OCI-LY7 (cell line): Measurements from ENCODE around the gene DDC. TPM values are rescaled to one million over a fixed set of nuclear protein-coding genes. Genes with fewer than 3 reads are reported as not detected.

ENCODE experiments used
- BruUV-seq: library from RNA; stranded (reverse); fragments of 400-500 nt; replicated peaks from 2 replicates; lab custom pipeline; 2021; lab: Mats Ljungman, UMichigan
- CTCF ChIA-PET: fragments of 300-600 bp; sonication (Branson Sonifier 250); formaldehyde crosslinking; loops from one replicate; lab custom pipeline; 2022; ENCODE audit warnings: antibody characterized with exemption; ENCODE audit not compliant: unreplicated experiment; lab: Charles Lee
- POLR2A ChIA-PET: fragments of 300-600 bp; sonication (Branson Sonifier 250); formaldehyde crosslinking; loops from one replicate; lab custom pipeline; 2022; ENCODE audit warnings: antibody characterized with exemption; lab: Charles Lee
- DNase-seq: peaks from one replicate; pipeline ENCODE4 v3.0.0-alpha.2; 2015; ENCODE audit warnings: low spot score
- H2AFZ ChIP-seq: fragments of 200-600 bp; sonication (generic), shearing (Covaris generic); 2 replicates; pipeline ENCODE4 v1.6.1; 2014; ENCODE audit warnings: mild to moderate bottlenecking, antibody characterized with exemption, low read length, moderate library complexity
- H3K27ac ChIP-seq: fragments of 200-600 bp; sonication (generic); 2 replicates; pipeline ENCODE4 v1.5.1; 2014; ENCODE audit warnings: mixed run types, low read depth, mild to moderate bottlenecking, moderate library complexity, low read length, inconsistent platforms; ENCODE audit not compliant: poor library complexity, severe bottlenecking
- H3K36me3 ChIP-seq: fragments of 200-600 bp; sonication (generic); 2 replicates; pipeline ENCODE4 v1.6.1; 2014; ENCODE audit warnings: mild to moderate bottlenecking, antibody characterized with exemption, low read length, moderate library complexity, mixed read lengths; ENCODE audit not compliant: insufficient read depth
- H3K4me1 ChIP-seq: fragments of 200-600 bp; sonication (generic); 2 replicates; pipeline ENCODE4 v1.5.1; 2014; ENCODE audit warnings: mild to moderate bottlenecking, low read length; ENCODE audit not compliant: insufficient read depth, poor library complexity, severe bottlenecking
- H3K4me2 ChIP-seq: fragments of 200-600 bp; sonication (generic); 2 replicates; pipeline ENCODE4 v1.6.1; 2014; ENCODE audit warnings: mild to moderate bottlenecking, low read length
- H3K4me3 ChIP-seq: fragments of 200-600 bp; sonication (generic); 2 replicates; pipeline ENCODE4 v1.5.1; 2014; ENCODE audit warnings: mild to moderate bottlenecking, low read depth, low read length; ENCODE audit not compliant: poor library complexity, severe bottlenecking
- H3K79me2 ChIP-seq: fragments of 200-600 bp; sonication (generic); 2 replicates; pipeline ENCODE4 v1.6.1; 2016; ENCODE audit warnings: low read depth, mild to moderate bottlenecking, low read length, moderate library complexity, mixed read lengths; ENCODE audit not compliant: insufficient read depth
- H3K9me2 ChIP-seq: fragments of 200-600 bp; sonication (generic); 2 replicates; pipeline ENCODE4 v1.6.1; 2016; ENCODE audit warnings: mild to moderate bottlenecking, low read length, mixed read lengths; ENCODE audit not compliant: insufficient read depth
- H3K9me3 ChIP-seq: fragments of 200-600 bp; sonication (generic); 2 replicates; pipeline ENCODE4 v1.6.1; 2014; ENCODE audit warnings: mild to moderate bottlenecking, mixed run types, low read length, mixed read lengths
- H4K20me1 ChIP-seq: fragments of 200-600 bp; sonication (generic); 2 replicates; pipeline ENCODE4 v1.6.1; 2014; ENCODE audit warnings: mild to moderate bottlenecking, antibody characterized with exemption, low read length, moderate library complexity, mixed read lengths; ENCODE audit not compliant: insufficient read depth
- CTCF ChIP-seq: fragments of 200-600 bp; sonication (generic); conservative IDR thresholded peaks from 2 replicates; pipeline ENCODE4 v1.5.1; 2014; ENCODE audit warnings: mild to moderate bottlenecking, antibody characterized with exemption, low read length, moderate library complexity, mixed read lengths
- EZH2phosphoT487 ChIP-seq: fragments of 200-600 bp; sonication (generic); IDR thresholded peaks from 2 replicates; pipeline ENCODE4 v1.6.1; 2018; ENCODE audit warnings: low read depth, borderline replicate concordance, mild to moderate bottlenecking, mixed run types, antibody characterized with exemption, low read length, moderate library complexity, mixed read lengths
- intact Hi-C: fragments of 100-400 bp; cut with micrococcal nuclease; formaldehyde crosslinking; loops from one replicate; pipeline ENCODE4 v1.10.0; 2022; ENCODE audit not compliant: unreplicated experiment
- total RNA-seq, 2 experiments: library from RNA; depleted of rRNA in 1 of 2; stranded (reverse); fragments of >200 nt in 1 of 2; shearing (Covaris generic) in 1 of 2; gene quantifications; 2 replicates each; pipeline ENCODE4 v1.2.3, GENCODE V29; 2014 to 2022

Gene DDC
- total RNA-seq, 2 experiments from 2014 or later = not detected

- no peak overlapping the region for H2AFZ ChIP-seq
- CTCF ChIA-PET = no interaction called here
Observed at GRCh38 chr7:50594136-50594535, 28.9 kb upstream of the DDC start.

GRCh38 chr7:50592940-50593339, 27.7 kb upstream of the DDC start:
- Histone ChIP-seq H3K36me3 (no peaks in the 10 kb centered on the region), H3K9me3 (no peaks in the 10 kb centered on the region), H3K4me3 (no peak overlapping the region), H3K9me2 (no peaks in the 10 kb centered on the region), H2AFZ (no peak overlapping the region), H3K4me1 (no peaks in the 10 kb centered on the region), H4K20me1 (no peaks in the 10 kb centered on the region), H3K27ac (no peak overlapping the region), H3K79me2 (no peaks in the 10 kb centered on the region), H3K4me2 (no peak overlapping the region)
- no TSS peak for BruUV-seq
- TF ChIP-seq EZH2phosphoT487 (no peak), CTCF (no peak)
- intact Hi-C loops = no loop called here
- DNase-seq = no peak
- ChIA-PET POLR2A (interaction anchor here (0.8 kb wide), 1 partner anchor 15 kb away, joined by 3 read pairs; no protein-coding TSS in a partner anchor), CTCF (no interaction called here)

More at GRCh38 chr7:50594136-50594535, 28.9 kb upstream of the DDC start:
- Histone ChIP-seq H3K79me2 (no peaks in the 10 kb centered on the region), H3K9me3 (no peaks in the 10 kb centered on the region), H3K27ac (no peak overlapping the region), H4K20me1 (no peaks in the 10 kb centered on the region), H3K9me2 (no peaks in the 10 kb centered on the region), H3K4me2 (no peak overlapping the region), H3K4me3 (no peak overlapping the region), H3K4me1 (no peaks in the 10 kb centered on the region), H3K36me3 (no peaks in the 10 kb centered on the region)
- POLR2A ChIA-PET = interaction anchor here (0.5 to 0.7 kb wide), 3 partner anchors 9 to 1397 kb away, joined by 3 to 4 read pairs (median 3); no protein-coding TSS in a partner anchor
- DNase-seq = no peak
- TF ChIP-seq EZH2phosphoT487 = no peak
- TF ChIP-seq CTCF = no peak
- no TSS peak for BruUV-seq
- intact Hi-C loops = no loop called here

- Histone ChIP-seq H4K20me1 (no peaks in the 10 kb centered on the region), H3K4me2 (no peak overlapping the region), H3K79me2 (no peaks in the 10 kb centered on the region), H3K4me3 (no peak overlapping the region), H3K36me3 (no peaks in the 10 kb centered on the region), H2AFZ (no peak overlapping the region), H3K4me1 (no peaks in the 10 kb centered on the region), H3K9me2 (no peaks in the 10 kb centered on the region), H3K9me3 (no peaks in the 10 kb centered on the region), H3K27ac (no peak overlapping the region)
- no peak for DNase-seq
- ChIA-PET POLR2A (no interaction called here), CTCF (no interaction called here)
- TF ChIP-seq EZH2phosphoT487 (no peak), CTCF (no peak)
- intact Hi-C loops = no loop called here
- no TSS peak for BruUV-seq
Observed at GRCh38 chr7:50591480-50592438, 26.6 kb upstream of the DDC start.
